NB4 (cell line): ENCODE measurements around the gene DNAJC1.
A peak's percentile ranks its signal among the peaks of the same experiment; 100 is the strongest.

Experiments
- DNase-seq: peaks from one replicate; pipeline ENCODE4 v3.0.0; 2010; ENCODE audit warnings: low read depth
- H3K4me3 ChIP-seq: one replicate; pipeline ENCODE4 v1.5.1; 2011; ENCODE audit warnings: mild to moderate bottlenecking, low read depth, low read length, moderate library complexity
- MYC ChIP-seq: IDR thresholded peaks from 2 replicates; pipeline ENCODE4 v1.6.1; 2011; ENCODE audit warnings: low read depth, low read length
- POLR2A ChIP-seq: IDR thresholded peaks from 2 replicates; pipeline ENCODE4 v1.6.1; 2011; ENCODE audit warnings: mild to moderate bottlenecking; ENCODE audit not compliant: insufficient read length; ENCODE audit errors: extremely low read depth
- TF ChIP-seq, protein P1 (sequence below): IDR thresholded peaks from 2 replicates; pipeline ENCODE4 v1.6.1; 2011; ENCODE audit warnings: low read depth, low read length
- TF ChIP-seq, protein P2 (sequence below): IDR thresholded peaks from one replicate; pipeline ENCODE4 v1.5.1; 2012; ENCODE audit warnings: low read depth, low read length

Gene DNAJC1

DNA sequence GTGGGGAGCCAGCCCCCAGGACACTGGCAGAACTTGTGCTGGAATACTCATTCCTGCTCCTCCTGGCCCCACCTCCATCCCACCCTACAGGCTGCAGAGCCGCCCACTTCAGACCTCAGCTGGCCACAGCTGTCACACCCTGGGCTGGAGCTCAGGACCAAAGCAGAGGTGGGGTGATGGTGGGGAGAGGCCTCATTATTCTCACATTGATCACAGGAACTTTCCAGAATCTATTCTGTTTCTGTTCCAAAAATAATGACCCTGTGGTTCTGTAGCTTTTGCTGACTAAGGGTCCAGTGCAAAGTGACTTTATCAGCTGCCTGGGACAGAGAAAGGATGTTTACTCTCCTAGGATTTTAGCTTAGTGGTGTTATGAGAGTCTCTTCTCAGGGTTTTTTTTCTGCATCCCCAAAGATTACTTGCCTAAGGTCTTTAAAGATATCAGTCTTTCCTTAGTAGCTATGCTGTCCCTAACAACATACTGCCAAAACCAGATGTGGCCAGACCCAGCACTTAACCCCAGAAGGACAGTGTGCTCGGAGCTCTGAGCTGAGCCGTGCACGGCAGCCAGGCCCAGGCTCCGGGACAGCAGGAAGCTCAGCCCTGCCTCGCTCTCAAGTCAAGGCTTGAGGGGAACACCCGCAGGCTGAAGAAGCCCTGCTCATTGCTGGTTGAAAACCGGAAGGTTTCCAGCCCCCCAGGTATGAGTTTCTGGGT lies 246.2 kb downstream of the DNAJC1 start:
- DNase-seq, result no peak
- TF ChIP-seq, protein P1, sequence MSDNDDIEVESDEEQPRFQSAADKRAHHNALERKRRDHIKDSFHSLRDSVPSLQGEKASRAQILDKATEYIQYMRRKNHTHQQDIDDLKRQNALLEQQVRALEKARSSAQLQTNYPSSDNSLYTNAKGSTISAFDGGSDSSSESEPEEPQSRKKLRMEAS, result no peak
- TF ChIP-seq, protein P2, sequence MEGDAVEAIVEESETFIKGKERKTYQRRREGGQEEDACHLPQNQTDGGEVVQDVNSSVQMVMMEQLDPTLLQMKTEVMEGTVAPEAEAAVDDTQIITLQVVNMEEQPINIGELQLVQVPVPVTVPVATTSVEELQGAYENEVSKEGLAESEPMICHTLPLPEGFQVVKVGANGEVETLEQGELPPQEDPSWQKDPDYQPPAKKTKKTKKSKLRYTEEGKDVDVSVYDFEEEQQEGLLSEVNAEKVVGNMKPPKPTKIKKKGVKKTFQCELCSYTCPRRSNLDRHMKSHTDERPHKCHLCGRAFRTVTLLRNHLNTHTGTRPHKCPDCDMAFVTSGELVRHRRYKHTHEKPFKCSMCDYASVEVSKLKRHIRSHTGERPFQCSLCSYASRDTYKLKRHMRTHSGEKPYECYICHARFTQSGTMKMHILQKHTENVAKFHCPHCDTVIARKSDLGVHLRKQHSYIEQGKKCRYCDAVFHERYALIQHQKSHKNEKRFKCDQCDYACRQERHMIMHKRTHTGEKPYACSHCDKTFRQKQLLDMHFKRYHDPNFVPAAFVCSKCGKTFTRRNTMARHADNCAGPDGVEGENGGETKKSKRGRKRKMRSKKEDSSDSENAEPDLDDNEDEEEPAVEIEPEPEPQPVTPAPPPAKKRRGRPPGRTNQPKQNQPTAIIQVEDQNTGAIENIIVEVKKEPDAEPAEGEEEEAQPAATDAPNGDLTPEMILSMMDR, result no peak
- TF ChIP-seq POLR2A, result no peak
- H3K4me3 ChIP-seq, result no peak overlapping the region

DNA sequence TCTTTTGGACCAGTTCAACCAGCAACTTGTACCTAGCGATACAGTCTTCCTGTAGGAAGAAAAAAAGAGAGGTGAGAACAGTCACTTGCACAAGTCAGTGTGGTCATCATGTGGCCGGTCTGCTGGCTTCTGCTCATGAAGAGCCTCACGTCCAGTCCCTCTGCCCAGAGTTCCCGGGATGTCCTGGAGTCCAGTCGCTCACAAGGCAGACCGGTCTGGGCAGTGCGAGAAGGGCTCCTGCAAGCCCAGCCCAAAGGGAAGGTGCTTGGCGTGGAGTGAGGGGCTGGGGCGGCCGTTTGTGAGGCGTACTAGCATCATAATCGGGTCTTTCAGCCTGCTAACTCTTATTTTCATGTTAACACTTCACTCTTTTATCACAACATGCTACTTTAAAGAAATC lies 246.8 kb downstream of the DNAJC1 start:
- TF ChIP-seq POLR2A, result no peak
- TF ChIP-seq, protein P2, result no peak
- no peak for TF ChIP-seq MYC
- TF ChIP-seq, protein P1, result no peak
- H3K4me3 ChIP-seq, result no peak overlapping the region
- no peak for DNase-seq

DNA sequence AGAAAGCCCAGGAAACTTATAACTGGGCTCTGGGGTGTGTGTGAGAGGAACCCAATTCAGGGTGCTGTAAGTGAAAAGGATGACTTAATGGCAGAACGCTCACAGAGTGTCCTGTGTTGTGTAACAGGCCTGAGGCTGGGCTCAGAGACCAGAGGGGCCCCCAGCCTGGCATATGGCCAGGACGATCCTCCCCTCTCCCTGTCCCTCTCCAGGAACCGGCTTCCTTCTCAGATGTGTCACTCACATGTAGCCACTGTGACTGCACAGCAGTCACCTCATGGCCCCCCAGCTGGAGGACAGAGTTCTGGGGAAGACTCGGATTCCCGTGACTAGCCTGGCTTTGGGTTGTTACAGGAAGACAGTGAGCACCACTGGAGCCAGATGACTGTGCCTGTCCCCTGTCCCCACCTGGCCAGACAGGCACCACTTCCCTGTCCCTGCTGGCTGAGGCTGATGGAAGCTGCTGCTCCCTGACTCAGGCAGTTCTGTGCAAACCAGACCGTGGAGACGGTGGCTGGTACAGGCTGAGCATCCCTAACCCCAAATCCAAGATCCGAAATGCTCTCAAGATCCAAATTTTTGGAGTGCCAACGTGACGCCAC lies 249.0 kb downstream of the DNAJC1 start:
- peak; percentile 76 for DNase-seq
- H3K4me3 ChIP-seq, result no peak overlapping the region
- TF ChIP-seq MYC (no peak), POLR2A (no peak)
- TF ChIP-seq, protein P1, result no peak
- TF ChIP-seq, protein P2, result no peak

DNA sequence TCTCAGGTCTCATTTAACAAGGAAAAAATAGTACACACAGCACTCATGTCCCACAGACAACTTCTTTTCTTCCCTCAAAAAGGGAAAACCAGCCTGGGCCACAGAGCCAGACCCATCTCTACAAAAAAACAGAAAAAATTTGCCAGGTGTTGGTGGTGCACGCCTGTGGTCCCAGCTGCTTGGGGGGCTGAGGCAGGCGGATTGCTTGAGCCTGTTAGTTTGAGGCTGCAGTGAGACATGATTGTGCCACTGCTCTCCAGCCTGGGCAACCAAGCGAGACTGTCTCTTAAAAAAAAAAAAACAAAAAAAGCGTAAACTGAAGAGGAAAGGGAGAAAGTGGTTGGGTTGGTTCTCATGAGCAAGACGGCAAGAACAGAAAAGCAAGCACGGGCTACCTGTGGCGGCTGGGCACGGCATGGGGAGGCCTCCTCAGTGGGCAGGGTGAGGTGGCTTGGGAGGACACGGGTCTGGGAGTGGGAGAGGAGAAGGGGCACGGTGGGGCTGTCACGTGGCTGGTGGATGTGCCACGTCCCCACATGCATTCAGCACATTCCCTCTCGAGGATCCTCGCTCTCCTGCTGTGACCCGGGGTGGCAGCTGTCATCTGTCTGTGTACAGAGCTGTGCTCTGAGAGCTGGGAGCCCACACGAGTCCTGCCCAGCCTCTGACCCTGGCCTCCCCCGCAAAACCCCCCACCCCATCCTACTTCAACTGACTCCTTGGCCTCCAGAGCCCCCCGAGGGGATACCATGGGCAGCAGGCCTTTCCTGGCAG lies 249.8 kb downstream of the DNAJC1 start:
- no peak for TF ChIP-seq MYC
- no peak for TF ChIP-seq POLR2A
- TF ChIP-seq, protein P1, result no peak
- TF ChIP-seq, protein P2, result no peak
- no peak overlapping the region for H3K4me3 ChIP-seq
- peak; percentile 38 for DNase-seq

DNA sequence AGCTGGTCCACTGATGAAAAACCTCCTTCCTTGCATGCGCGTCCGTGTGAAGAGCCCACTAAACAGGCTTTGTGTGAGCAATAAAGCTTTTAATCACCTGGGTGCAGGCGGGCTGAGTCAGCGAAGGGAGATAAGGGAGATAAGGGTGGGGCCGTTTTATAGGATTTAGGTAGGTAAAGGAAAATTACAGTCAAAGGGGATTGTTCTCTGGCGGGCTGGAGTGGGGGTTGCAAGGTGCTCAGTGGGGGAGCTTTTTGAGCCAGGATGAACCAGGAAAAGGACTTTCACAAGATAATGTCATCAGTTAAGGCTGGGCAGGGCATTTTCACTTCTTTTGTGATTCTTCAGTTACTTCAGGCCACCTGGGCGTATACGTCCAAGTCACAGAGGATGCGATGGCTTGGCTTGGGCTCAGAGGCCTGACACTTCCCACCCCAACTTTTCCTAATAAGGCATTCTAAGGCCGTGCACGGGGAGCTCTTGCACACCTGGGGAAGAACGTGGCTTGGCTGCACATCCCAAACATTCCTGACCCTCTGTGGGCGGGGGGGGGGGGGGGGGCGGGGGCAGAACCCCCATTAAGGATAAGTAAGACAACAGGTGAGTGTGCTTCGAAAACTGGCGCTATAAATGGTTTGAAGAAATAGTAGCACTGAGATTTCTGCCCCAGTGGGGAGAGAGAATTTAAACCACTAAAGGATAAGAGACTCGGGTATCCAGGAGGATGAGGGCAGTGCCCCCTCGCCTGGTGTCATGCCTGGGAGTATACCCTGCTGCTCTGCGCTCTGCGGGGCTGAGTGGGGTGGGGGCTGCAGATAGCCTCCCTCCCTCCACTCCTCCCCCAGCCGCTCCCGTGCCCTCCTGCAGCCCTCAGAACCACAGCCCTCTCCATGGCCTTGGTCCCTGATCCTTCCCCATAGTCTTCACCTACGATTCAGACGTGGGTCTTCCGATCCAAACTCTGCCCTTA lies 251.9 kb downstream of the DNAJC1 start:
- no peak for DNase-seq
- no peak for TF ChIP-seq MYC
- TF ChIP-seq POLR2A, result no peak
- TF ChIP-seq, protein P2, result no peak
- TF ChIP-seq, protein P1, result no peak
- H3K4me3 ChIP-seq, result no peak overlapping the region
